Left colon (tissue), 2 donors: Measurements from ENCODE around the gene ACTL7B. TPM values are rescaled to one million over a fixed set of nuclear protein-coding genes. Genes with fewer than 3 reads are reported as not detected.

Source experiments
- ATAC-seq: fragments of 200-7000 bp; cut with Tn5 transposase; one replicate; pipeline ENCODE4 v1.9.1; 2020; ENCODE audit warnings: mild to moderate bottlenecking, moderate library complexity
- DNase-seq, 2 donors: peaks; one replicate each; pipeline ENCODE4 v3.0.0-alpha.2; 2020
- intact Hi-C, 2 donors: fragments of 100-400 bp; cut with DNase I in 1 of 2; cut with micrococcal nuclease in 1 of 2; formaldehyde crosslinking; loops; one replicate each; pipeline versions ENCODE4 v1.11.2 to v1.14.0; 2022; cut with DNase I, micrococcal nuclease
- total RNA-seq, 2 donors: library from RNA; stranded (reverse); fragmentation: NEBNext Ultra II Directional; extraction: Animal tissue kit (Norgen Biotek cat#: 25700); gene quantifications; one replicate each; pipeline ENCODE4 v1.2.1, GENCODE V29; 2021
- donor health status: DM: no; HTN: no; CAD: no.
- donor health status: DM: yes; HTN: yes; CAD: no.

ACTL7B gene
- total RNA-seq, 2 donors from 2014 or later: not detected

- ATAC-seq (peak; percentile 59), DNase-seq (no peak)
- intact Hi-C loops: no loop called here
Observed at GRCh38 chr9:108813951-108814601, 41.7 kb downstream of the ACTL7B start.

- intact Hi-C loops: no loop called here
- DNase-seq (no peak), ATAC-seq (no peak)
Observed at GRCh38 chr9:108812396-108813025, 43.3 kb downstream of the ACTL7B start.

GRCh38 chr9:108811944-108812343, 43.8 kb downstream of the ACTL7B start:
- ATAC-seq: peak; percentile 42
- no peak for DNase-seq
- intact Hi-C loops: no loop called here

- intact Hi-C loops: no loop called here
- DNase-seq (no peak), ATAC-seq (no peak)
Observed at GRCh38 chr9:108809269-108809668, 46.5 kb downstream of the ACTL7B start.

Other genes with a start within 250 kb of the ACTL7B start
- not detected for gene ACTL7A, start 6.3 kb upstream of the ACTL7B start, total RNA-seq
- gene ELP1, start 78.1 kb upstream of the ACTL7B start, total RNA-seq: 10 to 100 TPM; 12.8 to 13.1 TPM
- gene ABITRAM, start 78.4 kb upstream of the ACTL7B start, total RNA-seq: 10 to 100 TPM; 11.0 to 13.9 TPM
- gene CTNNAL1, start 157.5 kb upstream of the ACTL7B start, total RNA-seq: 10 to 100 TPM in 1 of 2 donors, 1 to 10 TPM in 1; 7.6 to 13.1 TPM